Activated CD8-positive, alpha-beta memory T cell treated with anti-CD3 and anti-CD28 coated beads, Interleukin-2, amount 10 ng/mL, durations not matched to agents 7 days and 5 days (primary cell): ENCODE results near the gene ATXN7L1. TPM values are rescaled to one million over a fixed set of nuclear protein-coding genes. Genes with fewer than 3 reads are reported as not detected.

Experiments used
- ATAC-seq: fragments of 150-1000 bp; cut with Tn5 transposase; one replicate; pipeline ENCODE4 v1.10.0; 2021; ENCODE audit warnings: moderate library complexity
- CTCF ChIA-PET: fragments of 350-600 bp; sonication (Branson Sonifier 250); formaldehyde crosslinking; loops from one replicate; lab custom pipeline; 2021; ENCODE audit warnings: antibody characterized with exemption; lab: Charles Lee
- DNase-seq: peaks from one replicate; pipeline ENCODE4 v3.0.0-alpha.2; 2020
- H3K27ac Mint-ChIP-seq: one replicate; pipeline ENCODE4 v1.8.0; 2021; ENCODE audit warnings: mild to moderate bottlenecking, mixed read lengths
- H3K27me3 Mint-ChIP-seq: one replicate; pipeline ENCODE4 v1.8.0; 2021; ENCODE audit warnings: mixed read lengths
- H3K36me3 Mint-ChIP-seq: one replicate; pipeline ENCODE4 v1.8.0; 2021; ENCODE audit warnings: mild to moderate bottlenecking, mixed read lengths
- H3K4me1 Mint-ChIP-seq: one replicate; pipeline ENCODE4 v1.8.0; 2021; ENCODE audit warnings: mixed read lengths
- H3K4me3 Mint-ChIP-seq: one replicate; pipeline ENCODE4 v1.8.0; 2021; ENCODE audit warnings: mild to moderate bottlenecking, moderate library complexity, mixed read lengths
- H3K9me3 Mint-ChIP-seq: one replicate; pipeline ENCODE4 v1.8.0; 2022; ENCODE audit warnings: low read depth, mixed read lengths
- total RNA-seq, 2 experiments: library from RNA; stranded (reverse); gene quantifications; one replicate each; pipeline ENCODE4 v1.2.3, GENCODE V29; 2021

The ATXN7L1 gene
- total RNA-seq, 2 experiments from 2014 or later = 4.2 to 9.1 TPM

- CTCF ChIA-PET = interaction anchor here (0.7 kb wide), 1 partner anchor 8 kb away, joined by 3 read pairs; no protein-coding TSS in a partner anchor
- Mint-ChIP-seq H3K27me3 (peaks cover 2% of the 10 kb centered on the region), H3K36me3 (no peaks in the 10 kb centered on the region), H3K4me1 (peaks cover 13% of the 10 kb centered on the region), H3K4me3 (no peak overlapping the region), H3K9me3 (no peaks in the 10 kb centered on the region), H3K27ac (no peak overlapping the region)
- DNase-seq (no peak), ATAC-seq (no peak)
Observed at GRCh38 chr7:105741982-105742381, 134.4 kb downstream of the ATXN7L1 start.

DNA sequence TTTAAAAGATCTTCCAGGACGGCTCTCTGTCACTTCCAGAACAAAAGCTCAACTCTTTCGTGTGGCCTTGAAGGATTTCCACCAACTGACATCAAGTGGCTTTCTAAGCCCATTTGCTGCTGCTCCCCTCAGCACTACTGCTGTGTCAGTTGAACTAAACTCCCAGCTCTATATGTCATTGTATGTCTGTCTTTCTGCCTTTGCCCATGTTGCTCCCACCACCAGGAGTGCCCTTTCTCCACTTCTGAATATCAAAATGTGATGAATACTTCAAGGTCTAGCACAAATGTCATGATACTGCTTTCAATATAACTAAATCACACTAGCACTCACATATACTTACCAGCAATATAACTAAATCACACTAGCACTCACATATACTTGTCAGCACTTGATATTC is 138.3 kb downstream of the ATXN7L1 start:
- peaks cover 5% of the 10 kb centered on the region for H3K4me1 Mint-ChIP-seq

DNA sequence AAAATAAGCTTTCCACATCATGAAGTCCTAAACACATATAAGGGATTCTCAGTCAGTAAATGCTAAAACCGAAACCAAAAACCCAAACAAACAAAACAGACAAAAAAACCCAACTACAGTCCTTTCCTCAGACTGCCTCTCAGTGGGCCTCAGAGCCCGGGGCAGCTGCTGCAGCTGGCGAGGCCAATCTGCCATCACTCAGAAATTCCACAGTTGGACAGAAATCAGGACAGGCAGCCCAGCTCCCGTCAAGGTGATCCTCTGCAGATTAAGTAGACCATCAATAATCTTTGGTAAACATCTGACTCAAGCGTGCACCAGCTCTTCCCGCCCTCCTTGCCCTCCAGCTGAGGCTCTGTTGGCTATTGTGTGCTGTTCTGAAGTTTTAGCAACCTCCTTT is 142.2 kb downstream of the ATXN7L1 start:
- no peak for DNase-seq
- no peak for ATAC-seq
- no peak overlapping the region for H3K4me3 Mint-ChIP-seq
- H3K9me3 Mint-ChIP-seq = no peaks in the 10 kb centered on the region
- no peaks in the 10 kb centered on the region for H3K27me3 Mint-ChIP-seq
- H3K36me3 Mint-ChIP-seq = no peaks in the 10 kb centered on the region
- H3K4me1 Mint-ChIP-seq = peaks cover 2% of the 10 kb centered on the region
- CTCF ChIA-PET = no interaction called here
- no peak overlapping the region for H3K27ac Mint-ChIP-seq

More for the DNA sequence above, 138.3 kb downstream of the ATXN7L1 start:
- H3K4me3 Mint-ChIP-seq = no peak overlapping the region
- H3K27me3 Mint-ChIP-seq = no peaks in the 10 kb centered on the region
- CTCF ChIA-PET = interaction anchor here (1.6 to 1.9 kb wide), 2 partner anchors 23 to 81 kb away, joined by 3 to 5 read pairs; no protein-coding TSS in a partner anchor
- DNase-seq (no peak), ATAC-seq (no peak)
- no peak overlapping the region for H3K27ac Mint-ChIP-seq
- no peaks in the 10 kb centered on the region for H3K9me3 Mint-ChIP-seq
- H3K36me3 Mint-ChIP-seq = no peaks in the 10 kb centered on the region

DNA sequence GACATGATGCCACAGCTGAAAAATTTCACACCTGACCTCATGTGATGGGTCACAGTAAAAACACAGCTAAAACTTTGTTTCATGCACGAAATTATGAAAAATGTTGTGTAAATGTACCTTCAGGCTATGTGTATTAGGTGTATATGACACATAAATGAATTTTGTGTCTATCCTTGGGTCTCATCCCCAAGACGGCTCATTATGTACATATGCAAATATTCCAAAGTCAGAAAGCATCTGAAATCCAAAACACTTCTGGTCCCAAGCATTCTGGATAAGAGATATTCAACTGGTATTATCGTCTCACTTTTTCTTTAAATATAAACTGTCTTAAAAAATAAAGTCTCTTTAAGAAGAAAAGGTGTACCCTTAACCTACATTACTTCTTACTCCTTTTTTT is 145.4 kb downstream of the ATXN7L1 start:
- CTCF ChIA-PET = interaction anchor here (0.6 kb wide), 1 partner anchor 401 kb away, joined by 3 read pairs; no protein-coding TSS in a partner anchor
- Mint-ChIP-seq H3K27ac (no peak overlapping the region), H3K36me3 (no peaks in the 10 kb centered on the region), H3K4me1 (no peaks in the 10 kb centered on the region), H3K4me3 (no peak overlapping the region), H3K27me3 (no peaks in the 10 kb centered on the region), H3K9me3 (no peaks in the 10 kb centered on the region)
- no peak for DNase-seq
- ATAC-seq = no peak

DNA sequence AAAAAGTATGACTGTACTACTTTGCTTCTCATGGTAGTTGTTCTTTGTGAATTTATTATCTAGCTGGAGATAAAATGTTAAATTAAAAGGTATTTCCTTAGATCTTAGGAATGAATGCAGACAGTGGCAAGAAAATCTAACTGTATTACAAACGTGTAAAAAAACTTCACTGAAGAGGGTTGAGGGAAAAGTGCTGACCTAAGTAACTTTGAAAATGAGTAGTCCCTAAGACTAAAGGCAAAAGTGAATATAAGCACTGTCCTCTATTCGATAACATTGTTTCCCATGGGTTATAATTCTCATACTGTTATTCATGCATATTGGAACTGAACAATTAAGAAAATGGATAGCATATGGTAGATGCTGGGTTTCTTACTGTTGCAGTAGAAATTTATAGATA is 148.4 kb downstream of the ATXN7L1 start:
- CTCF ChIA-PET = no interaction called here
- no peaks in the 10 kb centered on the region for H3K36me3 Mint-ChIP-seq
- no peaks in the 10 kb centered on the region for H3K4me1 Mint-ChIP-seq
- H3K9me3 Mint-ChIP-seq = no peaks in the 10 kb centered on the region
- no peak overlapping the region for H3K4me3 Mint-ChIP-seq
- H3K27me3 Mint-ChIP-seq = no peaks in the 10 kb centered on the region
- ATAC-seq (no peak), DNase-seq (no peak)
- H3K27ac Mint-ChIP-seq = no peak overlapping the region

DNA sequence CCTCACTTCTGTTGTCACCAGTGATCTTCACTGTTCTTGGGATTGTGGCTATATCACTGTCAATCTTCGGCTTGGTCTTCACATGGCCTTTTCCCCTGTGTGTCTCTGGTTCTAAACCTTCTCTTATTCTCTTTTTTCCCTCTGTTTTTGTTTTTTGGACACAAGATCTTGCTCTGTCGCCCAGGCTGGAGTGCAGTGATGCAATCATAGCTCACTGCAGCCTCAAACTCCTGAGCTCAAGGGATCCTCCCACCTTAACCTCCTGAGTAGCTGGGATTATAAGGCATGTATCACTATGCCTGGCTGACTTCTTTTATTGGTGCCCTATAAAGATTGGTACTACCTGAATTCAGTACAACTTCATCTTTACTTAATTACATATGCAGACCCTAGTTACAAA is 151.7 kb downstream of the ATXN7L1 start:
- CTCF ChIA-PET = no interaction called here
- ATAC-seq (no peak), DNase-seq (no peak)
- no peaks in the 10 kb centered on the region for H3K36me3 Mint-ChIP-seq
- H3K4me3 Mint-ChIP-seq = no peak overlapping the region
- no peaks in the 10 kb centered on the region for H3K9me3 Mint-ChIP-seq
- H3K27me3 Mint-ChIP-seq = no peaks in the 10 kb centered on the region
- no peak overlapping the region for H3K27ac Mint-ChIP-seq
- H3K4me1 Mint-ChIP-seq = no peaks in the 10 kb centered on the region

DNA sequence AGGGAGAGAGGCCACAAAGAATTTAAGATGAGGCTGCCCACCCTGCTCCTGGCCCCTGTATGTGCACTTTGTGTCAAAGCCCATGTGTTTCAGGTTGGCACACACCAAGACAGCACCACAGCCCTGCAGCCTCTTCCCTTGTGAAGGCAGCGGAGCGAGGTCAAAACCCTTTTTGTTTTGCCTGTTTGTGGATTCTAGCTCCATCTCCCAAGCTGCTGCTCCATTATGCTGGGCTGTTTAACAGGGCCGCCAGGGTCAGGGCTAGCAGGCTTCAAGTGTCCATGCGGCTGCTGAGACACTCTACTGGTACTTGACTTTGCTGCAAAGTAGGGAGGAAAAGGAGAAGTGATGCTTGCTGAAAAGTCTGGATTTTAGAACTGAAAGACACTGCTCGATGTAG is 152.8 kb downstream of the ATXN7L1 start:
- no peak for DNase-seq
- Mint-ChIP-seq H3K27ac (no peak overlapping the region), H3K4me1 (no peaks in the 10 kb centered on the region), H3K4me3 (no peak overlapping the region), H3K27me3 (no peaks in the 10 kb centered on the region), H3K9me3 (no peaks in the 10 kb centered on the region), H3K36me3 (no peaks in the 10 kb centered on the region)
- CTCF ChIA-PET = no interaction called here
- ATAC-seq = no peak

DNA sequence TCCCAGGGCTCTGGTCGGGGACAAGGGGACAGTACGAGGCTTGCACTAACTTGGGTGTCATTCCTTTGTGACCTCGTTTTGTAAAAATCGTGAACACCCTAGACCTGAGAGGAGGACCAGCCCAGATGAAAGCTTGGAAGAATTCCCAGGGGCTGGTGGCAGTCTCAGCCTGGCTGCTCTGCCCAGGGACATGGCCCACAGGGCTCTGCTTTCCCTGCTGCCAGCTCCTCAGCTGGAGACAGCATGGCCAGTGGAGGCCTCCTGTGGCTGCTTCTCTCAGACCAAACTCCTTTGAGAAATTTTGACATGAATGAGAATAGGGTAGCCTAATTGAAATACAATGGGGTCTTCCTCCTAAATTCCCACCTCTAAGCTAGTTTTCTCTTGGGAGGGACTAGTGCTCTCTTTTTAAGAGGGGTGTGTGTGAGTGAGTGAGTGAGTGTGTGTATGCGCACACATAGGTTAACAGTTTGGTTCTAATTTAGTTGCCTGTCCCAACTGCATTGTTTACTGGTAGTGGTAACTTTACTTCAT is 154.8 kb downstream of the ATXN7L1 start:
- ATAC-seq (no peak), DNase-seq (no peak)
- Mint-ChIP-seq H3K36me3 (no peaks in the 10 kb centered on the region), H3K27ac (no peak overlapping the region), H3K4me1 (no peaks in the 10 kb centered on the region), H3K9me3 (no peaks in the 10 kb centered on the region), H3K4me3 (no peak overlapping the region), H3K27me3 (no peaks in the 10 kb centered on the region)
- CTCF ChIA-PET = interaction anchor here (1.2 kb wide), 1 partner anchor 69 kb away, joined by 4 read pairs; no protein-coding TSS in a partner anchor

DNA sequence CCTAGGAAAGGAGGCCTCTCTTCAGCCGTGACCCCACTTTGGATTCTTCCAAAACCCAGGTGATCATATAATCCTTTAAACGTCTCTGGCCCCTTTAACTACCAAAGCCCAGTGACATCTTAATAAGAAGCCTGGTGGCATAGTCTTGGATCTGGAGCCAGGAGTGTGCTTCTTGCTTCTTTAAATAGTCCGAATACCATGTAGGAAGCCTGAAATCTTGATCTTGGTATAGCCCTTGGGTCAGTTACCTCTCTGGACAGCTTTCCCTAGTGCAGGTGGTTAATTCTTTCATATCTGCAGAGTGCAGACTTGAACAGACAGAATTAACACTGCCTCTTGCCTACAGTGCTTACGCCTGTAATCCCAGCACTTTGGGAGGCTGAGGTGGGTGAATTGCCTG is 156.5 kb downstream of the ATXN7L1 start:
- Mint-ChIP-seq H3K4me3 (no peak overlapping the region), H3K4me1 (no peaks in the 10 kb centered on the region), H3K27me3 (no peaks in the 10 kb centered on the region), H3K9me3 (no peaks in the 10 kb centered on the region), H3K27ac (no peak overlapping the region), H3K36me3 (no peaks in the 10 kb centered on the region)
- DNase-seq (no peak), ATAC-seq (no peak)
- CTCF ChIA-PET = no interaction called here

GRCh38 chr7:105719395-105719794 is 157.0 kb downstream of the ATXN7L1 start:
- CTCF ChIA-PET = no interaction called here
- ATAC-seq (no peak), DNase-seq (no peak)
- H3K27me3 Mint-ChIP-seq = no peaks in the 10 kb centered on the region
- no peaks in the 10 kb centered on the region for H3K9me3 Mint-ChIP-seq
- H3K27ac Mint-ChIP-seq = no peak overlapping the region
- no peaks in the 10 kb centered on the region for H3K36me3 Mint-ChIP-seq
- no peak overlapping the region for H3K4me3 Mint-ChIP-seq
- no peaks in the 10 kb centered on the region for H3K4me1 Mint-ChIP-seq

- Mint-ChIP-seq H3K27ac (no peak overlapping the region), H3K27me3 (no peaks in the 10 kb centered on the region), H3K4me1 (no peaks in the 10 kb centered on the region), H3K9me3 (no peaks in the 10 kb centered on the region), H3K36me3 (no peaks in the 10 kb centered on the region), H3K4me3 (no peak overlapping the region)
- ATAC-seq (no peak), DNase-seq (no peak)
- CTCF ChIA-PET = no interaction called here
Observed at GRCh38 chr7:105718511-105718925, 157.9 kb downstream of the ATXN7L1 start.

DNA sequence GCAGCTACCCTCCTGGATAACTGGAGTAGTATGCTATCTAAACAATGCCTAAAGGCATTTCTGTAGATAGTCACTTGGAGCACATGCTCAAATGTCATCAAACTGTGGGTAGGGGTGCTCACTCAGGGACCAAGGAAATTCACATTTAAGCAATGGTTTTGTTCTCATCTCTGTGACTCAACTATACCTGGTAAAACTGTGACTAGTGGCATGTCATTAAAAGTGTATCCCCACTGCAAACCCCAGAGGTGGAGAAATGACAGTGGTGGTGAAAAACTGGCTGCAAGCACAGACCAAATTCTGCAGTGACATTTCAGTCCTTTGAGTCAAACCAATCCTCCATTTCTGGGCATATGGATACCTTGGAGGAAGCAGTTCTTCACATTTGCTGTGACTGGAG is 160.9 kb downstream of the ATXN7L1 start:
- ATAC-seq (no peak), DNase-seq (no peak)
- Mint-ChIP-seq H3K27me3 (no peaks in the 10 kb centered on the region), H3K36me3 (peaks cover 17% of the 10 kb centered on the region), H3K9me3 (peaks cover 13% of the 10 kb centered on the region), H3K4me3 (no peak overlapping the region), H3K27ac (no peak overlapping the region), H3K4me1 (no peaks in the 10 kb centered on the region)
- CTCF ChIA-PET = no interaction called here

DNA sequence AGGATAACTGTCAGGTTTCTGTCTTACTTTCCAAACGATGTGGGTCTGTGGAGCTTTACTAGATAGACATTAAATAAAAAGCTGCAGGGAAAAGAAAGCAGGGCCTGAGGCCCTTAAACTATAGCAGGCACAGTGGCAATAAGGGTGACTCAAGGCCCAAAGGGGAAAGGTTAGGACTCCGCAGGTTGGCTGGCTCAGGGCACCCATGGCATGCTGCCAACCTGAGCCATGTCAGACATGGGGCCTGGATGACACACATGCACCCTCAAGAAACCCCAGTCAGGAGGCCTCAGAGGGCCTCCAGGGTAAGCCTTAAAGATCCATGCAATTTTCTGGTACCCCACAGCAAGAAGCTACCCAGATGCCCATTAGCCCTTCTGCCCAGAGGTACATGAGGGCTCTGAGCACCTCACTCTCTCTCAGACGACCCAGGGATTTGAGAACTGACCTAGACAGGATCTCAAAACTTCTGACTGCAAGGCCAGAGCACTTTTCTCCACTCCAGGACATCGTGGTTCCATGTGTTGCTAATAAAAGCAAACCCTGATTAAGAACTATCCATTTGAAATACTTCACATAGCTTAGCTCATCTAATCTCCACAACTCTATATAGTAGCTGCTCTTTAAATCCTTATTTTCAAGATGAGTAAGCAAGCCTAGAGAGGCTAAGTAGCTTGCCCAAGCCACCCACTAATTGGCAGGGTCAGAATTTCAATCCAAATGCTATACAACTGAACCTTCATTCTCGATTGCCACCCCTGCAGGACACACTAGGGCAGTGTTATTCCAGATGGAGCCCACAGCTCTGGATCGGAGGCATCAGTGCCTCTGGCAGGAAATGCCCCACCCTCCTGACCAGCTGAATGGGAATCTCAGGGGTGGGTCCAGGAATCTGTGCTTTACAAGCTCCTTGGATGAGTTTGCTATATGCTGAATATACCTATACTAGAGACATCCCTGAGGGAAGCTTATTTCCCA is 162.6 kb downstream of the ATXN7L1 start:
- H3K27ac Mint-ChIP-seq = no peak overlapping the region
- H3K4me1 Mint-ChIP-seq = no peaks in the 10 kb centered on the region
- ATAC-seq (no peak), DNase-seq (no peak)
- no peaks in the 10 kb centered on the region for H3K27me3 Mint-ChIP-seq
- peaks cover 22% of the 10 kb centered on the region for H3K36me3 Mint-ChIP-seq
- H3K9me3 Mint-ChIP-seq = peaks cover 16% of the 10 kb centered on the region
- H3K4me3 Mint-ChIP-seq = no peak overlapping the region
- CTCF ChIA-PET = interaction anchor here (0.7 to 1.4 kb wide), 3 partner anchors 51 to 57 kb away, joined by 3 to 4 read pairs (median 3); no protein-coding TSS in a partner anchor

DNA sequence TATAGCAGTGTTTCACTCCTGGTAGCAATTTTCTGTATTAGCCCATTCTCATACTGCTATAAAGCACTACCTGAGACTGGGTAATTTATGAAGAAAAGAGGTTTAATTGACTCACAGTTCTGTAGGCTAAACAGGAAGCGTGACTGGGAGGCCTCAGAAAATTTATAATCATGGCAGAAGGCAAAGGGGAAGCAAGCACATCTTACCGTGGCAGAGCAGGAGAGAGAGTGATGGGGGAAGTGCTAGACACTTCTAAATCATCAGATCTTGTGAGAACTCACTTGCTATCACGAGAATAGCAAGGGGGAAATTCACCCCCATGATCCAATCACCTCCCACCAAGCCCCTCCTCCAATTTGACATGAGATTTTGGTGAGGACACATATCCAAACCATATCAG is 163.5 kb downstream of the ATXN7L1 start:
- ATAC-seq = no peak
- Mint-ChIP-seq H3K4me1 (peaks cover 2% of the 10 kb centered on the region), H3K27me3 (no peaks in the 10 kb centered on the region), H3K36me3 (peaks cover 22% of the 10 kb centered on the region), H3K4me3 (no peak overlapping the region), H3K9me3 (peaks cover 16% of the 10 kb centered on the region), H3K27ac (no peak overlapping the region)
- DNase-seq = no peak
- CTCF ChIA-PET = no interaction called here
